GM18508 (cell line): ENCODE measurements around the gene ADTRP.

ENCODE experiments used
- ATAC-seq: cut with Tn5 transposase; IDR thresholded peaks from one replicate; pipeline ENCODE4 v1.9.1; 2021; ENCODE audit warnings: moderate number of reproducible peaks; ENCODE audit not compliant: insufficient read depth, unreplicated experiment

The ADTRP gene

GRCh38 chr6:11775791-11776409, 2.7 kb downstream of the ADTRP start:
- ATAC-seq = no peak

DNA sequence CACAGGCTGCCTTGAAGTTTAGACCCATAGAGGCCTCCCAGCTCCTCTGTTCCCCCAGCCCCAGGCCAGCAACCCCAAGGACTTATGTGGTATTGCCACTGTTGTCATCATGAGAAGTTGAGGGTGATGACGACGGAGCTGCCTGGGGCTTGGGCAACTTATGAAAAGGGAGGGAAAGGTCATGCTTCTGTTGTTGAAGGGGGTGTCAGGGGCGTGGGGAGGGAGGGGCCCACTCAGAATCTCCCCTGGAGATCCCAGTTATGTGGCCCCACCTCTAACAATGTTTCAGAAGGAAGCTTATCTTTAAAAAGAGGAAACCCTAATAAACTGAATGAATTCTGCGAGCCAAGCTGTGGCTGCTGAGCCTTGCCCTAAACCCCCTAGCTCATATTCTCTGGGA, 4.2 kb downstream of the ADTRP start:
- ATAC-seq = no peak

DNA sequence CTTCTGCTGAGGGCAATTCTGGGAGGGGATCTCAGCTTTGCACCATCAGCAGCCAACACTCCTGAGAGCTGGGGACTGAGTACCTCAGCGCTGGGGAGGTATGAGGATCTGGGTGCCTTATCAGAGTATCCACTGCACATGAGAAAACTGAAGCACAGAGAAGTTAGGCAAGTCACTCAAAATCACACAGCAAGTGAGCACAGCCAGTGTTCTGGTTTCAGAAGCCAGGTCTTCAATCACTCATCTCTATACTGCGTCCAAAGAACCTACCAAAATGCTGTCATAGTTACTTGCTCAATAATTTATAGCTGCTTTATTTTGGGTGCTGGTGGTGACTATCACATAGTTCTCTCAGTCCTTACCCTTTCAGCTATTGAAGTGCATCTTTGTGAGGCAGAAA, 5.0 kb downstream of the ADTRP start:
- ATAC-seq = no peak

DNA sequence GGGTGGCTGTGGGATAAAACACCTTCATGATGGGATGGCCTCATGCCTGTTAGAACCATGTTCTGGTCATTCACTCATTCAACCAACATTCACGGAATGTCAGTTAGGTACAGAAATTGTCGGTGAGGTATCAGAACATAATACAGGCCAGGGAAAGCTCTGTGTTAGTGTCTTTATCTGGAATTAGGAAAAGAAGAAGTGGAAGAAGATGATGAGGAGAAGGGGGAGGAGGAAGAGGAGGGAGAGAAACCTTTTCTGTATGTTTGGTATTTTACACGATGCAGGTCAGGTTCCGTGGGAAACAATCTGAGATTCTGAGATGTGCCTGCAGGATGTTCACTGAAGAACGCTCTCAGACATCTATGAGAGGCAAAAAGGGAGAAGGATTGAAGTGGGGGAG, 5.6 kb downstream of the ADTRP start:
- no peak for ATAC-seq

- ATAC-seq = no peak
Measured at GRCh38 chr6:11772109-11772825, 6.3 kb downstream of the ADTRP start.

DNA sequence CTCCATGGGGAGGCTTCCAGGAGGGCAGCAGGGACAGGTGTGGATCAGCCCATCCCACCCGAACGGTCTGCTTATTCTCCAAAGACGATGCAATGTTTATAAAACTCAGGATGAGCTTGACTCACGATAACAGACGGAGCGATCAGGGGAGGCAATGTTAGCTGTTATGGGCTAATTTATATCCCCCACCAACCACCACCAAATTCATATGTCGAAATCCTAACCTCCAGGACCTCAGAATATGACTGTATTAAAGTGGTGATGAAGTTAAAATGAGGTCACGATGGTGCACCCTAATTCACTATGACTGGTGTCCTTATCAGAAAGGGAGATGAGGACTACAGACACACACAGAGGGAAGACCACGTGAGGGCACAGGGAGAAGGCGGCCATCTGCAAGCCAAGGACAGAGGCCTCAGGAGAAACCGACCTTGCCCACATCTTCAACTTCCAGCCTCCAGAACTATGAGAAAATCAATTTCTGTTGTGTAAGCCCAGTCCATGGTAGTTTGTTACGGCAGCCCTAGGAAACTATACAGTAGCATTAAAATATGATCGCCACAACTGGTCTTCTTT, 7.0 kb downstream of the ADTRP start:
- no peak for ATAC-seq

GRCh38 chr6:11770546-11771466, 7.8 kb downstream of the ADTRP start:
- ATAC-seq = no peak

DNA sequence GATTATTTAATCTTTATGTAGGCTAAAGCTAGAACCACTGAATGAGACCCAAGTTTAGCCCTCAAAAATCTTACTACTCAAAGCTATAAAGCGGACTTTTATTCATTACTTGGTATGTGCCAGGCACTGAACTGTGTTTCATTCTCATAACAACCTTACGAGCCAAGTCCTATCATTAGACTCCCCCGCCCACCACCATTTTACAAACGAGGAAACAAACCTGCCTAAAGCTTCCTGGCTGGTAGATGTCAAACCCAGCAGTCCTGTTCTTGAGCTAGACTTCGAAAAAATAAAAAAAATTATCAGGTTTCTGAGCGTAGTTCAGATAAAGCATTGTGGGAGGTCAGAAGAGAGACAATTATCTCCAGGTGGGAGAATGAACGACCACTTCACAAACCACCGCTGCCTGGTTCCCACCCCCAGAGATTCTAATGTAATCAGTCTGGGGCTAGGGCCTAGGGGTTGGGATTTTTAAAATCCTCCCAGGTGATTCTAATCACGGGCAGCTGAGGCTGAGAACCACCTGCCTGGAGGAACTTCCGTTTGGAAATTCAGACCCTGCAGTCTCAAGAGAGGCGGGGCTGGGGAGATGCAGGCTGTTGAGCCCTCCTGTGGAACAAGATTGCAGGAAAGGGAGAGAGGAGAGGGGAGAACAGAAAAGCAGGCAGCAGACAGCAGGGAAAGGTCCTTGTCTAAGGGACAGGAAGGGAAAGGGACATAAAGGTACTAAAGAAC, 8.6 kb downstream of the ADTRP start:
- no peak for ATAC-seq

GRCh38 chr6:11769244-11769643, 9.4 kb downstream of the ADTRP start:
- ATAC-seq = no peak

DNA sequence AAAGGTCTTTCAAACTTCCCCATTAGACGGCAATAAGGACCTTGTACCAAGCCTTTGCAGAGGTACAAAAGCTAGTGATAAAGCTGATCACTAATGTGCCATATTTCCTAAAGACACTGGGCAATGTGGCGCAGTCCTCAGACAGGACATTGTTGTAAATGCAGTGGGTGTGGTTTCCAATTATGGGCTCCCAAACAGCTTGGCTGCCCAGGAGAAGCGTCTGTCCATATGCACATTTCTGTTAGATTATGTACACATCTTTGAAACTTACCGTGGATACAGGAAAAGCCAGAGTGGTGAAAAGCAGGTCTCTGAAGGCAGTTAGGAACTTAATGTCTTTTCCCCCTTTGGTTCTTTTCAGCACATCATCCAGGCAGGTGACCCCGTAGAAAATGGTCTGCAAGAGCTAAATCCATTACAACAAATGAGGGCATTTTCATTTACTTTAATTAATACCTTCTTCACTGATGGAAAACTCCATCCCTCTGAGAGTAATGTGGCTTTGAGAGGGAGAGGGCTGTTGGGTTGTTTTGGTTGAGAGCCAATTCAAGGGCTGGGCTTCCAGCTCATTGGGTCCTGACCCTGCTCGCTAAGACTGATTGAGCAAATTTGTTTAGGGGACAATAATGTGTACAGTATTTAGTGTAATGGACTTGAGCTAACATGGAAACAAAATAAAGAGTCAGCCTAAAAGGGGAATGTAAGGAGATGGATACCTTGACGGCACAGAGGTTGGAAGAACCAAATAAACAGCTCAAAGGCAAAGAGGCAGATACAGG, 10.4 kb downstream of the ADTRP start:
- no peak for ATAC-seq

GRCh38 chr6:11767458-11767857, 11.1 kb downstream of the ADTRP start:
- ATAC-seq = no peak

- ATAC-seq = no peak
Measured at GRCh38 chr6:11766589-11767450, 11.8 kb downstream of the ADTRP start.

DNA sequence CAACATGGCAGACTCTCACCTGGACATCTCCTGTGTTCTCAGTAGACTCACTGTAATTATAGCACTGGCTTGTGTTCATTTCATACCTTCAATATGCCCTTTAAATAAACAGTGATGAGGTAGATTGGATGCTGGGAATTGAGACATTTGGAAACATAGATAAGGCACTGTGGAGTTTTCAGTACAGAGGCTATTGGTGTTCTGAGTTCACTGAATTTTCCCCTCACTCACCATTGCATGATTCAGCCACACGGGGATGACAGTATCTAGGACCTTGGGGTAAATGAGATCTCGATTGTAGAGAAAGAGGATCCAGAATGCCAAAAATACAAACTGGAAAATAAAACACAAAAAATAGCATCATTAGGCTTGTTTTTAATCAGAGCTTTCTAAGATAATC, 12.6 kb downstream of the ADTRP start:
- ATAC-seq = no peak

DNA sequence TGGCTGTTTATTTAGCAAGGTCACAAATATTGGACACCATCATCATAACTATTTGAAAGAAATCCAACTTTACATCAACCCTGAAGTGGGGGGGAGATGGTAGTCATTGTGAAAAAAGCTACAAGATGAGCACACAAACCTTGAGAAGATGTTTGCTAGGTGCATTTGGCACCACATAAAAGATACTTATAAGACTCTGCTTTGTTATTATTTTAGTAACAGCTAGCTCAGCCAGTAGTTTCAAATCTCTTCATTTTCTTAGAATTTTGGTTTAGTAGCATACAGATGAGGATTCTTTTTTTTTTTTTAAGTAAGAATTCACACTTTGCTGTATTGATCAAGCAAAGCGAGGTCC, 14.4 kb downstream of the ADTRP start:
- ATAC-seq = no peak

DNA sequence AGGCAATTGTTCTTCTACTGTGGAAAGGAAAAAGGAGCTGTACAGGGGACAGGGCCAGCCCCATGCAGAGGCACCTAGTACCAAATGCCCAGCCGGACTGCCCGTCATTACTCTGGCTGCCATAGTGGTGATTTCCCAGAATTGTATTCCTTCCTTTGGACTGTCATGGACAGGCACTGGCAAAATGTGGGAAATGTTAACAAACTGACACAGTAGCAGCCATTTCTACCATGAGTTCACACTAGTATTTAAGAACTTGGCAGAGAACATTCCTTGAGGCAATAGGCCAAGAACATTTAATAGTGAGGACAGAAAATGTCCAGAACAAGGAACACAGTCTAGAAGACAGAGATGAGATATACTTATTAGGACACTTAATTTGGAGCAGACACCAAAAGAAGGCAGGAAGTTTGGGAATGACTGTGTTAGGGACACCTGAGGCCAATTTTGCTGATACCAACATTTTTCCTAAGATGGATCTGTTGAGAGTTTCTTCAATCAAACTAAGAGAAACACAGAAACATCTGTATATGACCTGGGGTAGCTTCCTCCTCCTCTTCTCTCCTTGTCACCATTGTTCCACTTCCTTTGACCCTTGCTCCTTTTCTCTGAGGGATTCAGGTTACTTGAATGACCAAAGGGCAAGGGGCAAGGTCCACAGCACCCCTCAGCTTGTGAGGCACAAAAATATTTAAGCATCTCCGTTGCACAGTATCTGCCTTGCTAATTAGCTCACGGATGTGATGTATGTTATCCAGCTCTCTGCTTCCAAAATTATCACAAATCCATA, 14.9 kb downstream of the ADTRP start:
- ATAC-seq = no peak

DNA sequence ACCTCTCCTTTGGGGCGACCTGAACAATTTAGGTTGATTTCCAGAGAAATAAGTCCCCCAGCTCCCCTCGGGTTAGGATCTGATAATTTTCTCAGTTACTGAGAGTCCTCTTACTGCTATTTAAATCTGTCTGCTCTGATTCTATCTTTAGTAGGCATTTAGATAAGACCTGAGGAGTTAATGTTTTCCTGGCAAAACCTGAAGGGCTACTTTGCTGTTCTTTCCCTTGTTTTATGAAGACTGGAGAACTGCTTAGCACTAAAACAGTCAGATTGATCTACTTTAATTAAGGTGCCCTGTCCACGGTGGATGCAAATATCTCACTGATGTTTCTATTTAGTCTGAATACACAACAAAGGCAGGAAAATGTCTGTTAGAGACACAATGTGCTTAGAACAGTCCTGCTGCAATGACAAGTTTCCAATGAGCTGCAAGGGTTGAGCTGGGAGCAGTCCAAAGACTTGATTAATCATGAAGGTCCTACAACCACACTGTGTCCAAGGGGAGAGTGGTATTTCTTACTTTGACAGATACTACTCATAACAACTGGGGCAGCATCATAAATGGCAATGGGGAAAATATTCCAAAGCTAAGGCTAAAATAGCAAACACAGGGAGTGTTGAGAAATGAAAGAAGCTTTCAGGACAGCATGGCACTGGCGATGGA, 15.7 kb downstream of the ADTRP start:
- no peak for ATAC-seq
